NB4 (cell line): ENCODE results near the gene MMADHC.

Experiments used
- DNase-seq: peaks from one replicate; pipeline ENCODE4 v3.0.0; 2010; ENCODE audit warnings: low read depth
- H3K4me3 ChIP-seq: one replicate; pipeline ENCODE4 v1.5.1; 2011; ENCODE audit warnings: mild to moderate bottlenecking, low read depth, low read length, moderate library complexity
- MYC ChIP-seq: IDR thresholded peaks from 2 replicates; pipeline ENCODE4 v1.6.1; 2011; ENCODE audit warnings: low read depth, low read length
- POLR2A ChIP-seq: IDR thresholded peaks from 2 replicates; pipeline ENCODE4 v1.6.1; 2011; ENCODE audit warnings: mild to moderate bottlenecking; ENCODE audit not compliant: insufficient read length; ENCODE audit errors: extremely low read depth
- TF ChIP-seq, protein P1 (sequence below): IDR thresholded peaks from one replicate; pipeline ENCODE4 v1.5.1; 2012; ENCODE audit warnings: low read depth, low read length
- TF ChIP-seq, protein P2 (sequence below): IDR thresholded peaks from 2 replicates; pipeline ENCODE4 v1.6.1; 2011; ENCODE audit warnings: low read depth, low read length

The MMADHC gene

DNA sequence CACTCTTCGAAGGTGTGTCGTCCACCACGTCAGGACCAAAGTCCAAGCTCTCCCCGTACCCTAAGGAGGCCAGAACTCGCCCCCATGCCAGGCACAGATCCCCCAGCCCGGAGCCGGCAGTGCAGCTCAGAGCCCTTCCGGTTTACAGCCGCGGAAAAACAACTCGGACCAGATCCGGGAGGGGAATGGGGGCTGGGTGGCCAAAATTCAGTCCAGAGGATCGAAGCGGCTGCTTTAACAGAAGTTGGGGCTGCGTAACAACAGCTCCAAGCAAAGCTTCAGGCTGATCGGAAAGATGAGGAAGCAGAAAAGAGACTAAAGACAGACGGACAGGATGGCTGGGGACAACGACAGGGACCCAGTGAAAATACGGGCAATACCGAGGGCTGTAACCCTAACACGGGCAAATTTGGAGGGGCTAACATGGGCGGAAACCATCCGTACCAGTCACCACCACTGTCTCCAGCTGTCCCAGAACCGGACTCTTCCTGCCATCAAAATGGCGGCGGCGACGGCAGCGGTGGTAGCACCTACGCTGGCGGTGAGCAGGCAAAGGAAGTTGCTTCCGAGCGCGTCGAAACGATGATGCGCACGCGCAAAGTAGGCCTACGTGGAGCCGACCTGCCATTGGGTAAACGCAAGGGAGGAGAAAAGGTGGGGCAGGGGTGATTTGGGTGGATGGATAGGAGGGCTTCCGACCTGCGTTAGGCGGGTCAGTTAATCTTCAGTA, at the start of gene MMADHC:
Gene MMADHC, minus strand, starts transcription at position 556 of the 730 bp plus-strand sequence. CDS start 678 bp downstream, outside the sequence.
- DNase-seq: peak; percentile 97
- TF ChIP-seq, protein P1, sequence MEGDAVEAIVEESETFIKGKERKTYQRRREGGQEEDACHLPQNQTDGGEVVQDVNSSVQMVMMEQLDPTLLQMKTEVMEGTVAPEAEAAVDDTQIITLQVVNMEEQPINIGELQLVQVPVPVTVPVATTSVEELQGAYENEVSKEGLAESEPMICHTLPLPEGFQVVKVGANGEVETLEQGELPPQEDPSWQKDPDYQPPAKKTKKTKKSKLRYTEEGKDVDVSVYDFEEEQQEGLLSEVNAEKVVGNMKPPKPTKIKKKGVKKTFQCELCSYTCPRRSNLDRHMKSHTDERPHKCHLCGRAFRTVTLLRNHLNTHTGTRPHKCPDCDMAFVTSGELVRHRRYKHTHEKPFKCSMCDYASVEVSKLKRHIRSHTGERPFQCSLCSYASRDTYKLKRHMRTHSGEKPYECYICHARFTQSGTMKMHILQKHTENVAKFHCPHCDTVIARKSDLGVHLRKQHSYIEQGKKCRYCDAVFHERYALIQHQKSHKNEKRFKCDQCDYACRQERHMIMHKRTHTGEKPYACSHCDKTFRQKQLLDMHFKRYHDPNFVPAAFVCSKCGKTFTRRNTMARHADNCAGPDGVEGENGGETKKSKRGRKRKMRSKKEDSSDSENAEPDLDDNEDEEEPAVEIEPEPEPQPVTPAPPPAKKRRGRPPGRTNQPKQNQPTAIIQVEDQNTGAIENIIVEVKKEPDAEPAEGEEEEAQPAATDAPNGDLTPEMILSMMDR: no peak
- TF ChIP-seq POLR2A: peak; percentile 81
- TF ChIP-seq, protein P2, sequence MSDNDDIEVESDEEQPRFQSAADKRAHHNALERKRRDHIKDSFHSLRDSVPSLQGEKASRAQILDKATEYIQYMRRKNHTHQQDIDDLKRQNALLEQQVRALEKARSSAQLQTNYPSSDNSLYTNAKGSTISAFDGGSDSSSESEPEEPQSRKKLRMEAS: peak; percentile 46; the same call in 1 of the 2 replicates
- peak; percentile 40; the same call in 1 of the 2 replicates for TF ChIP-seq MYC
- H3K4me3 ChIP-seq: peak within 1 kb of the TSS; percentile 98

DNA sequence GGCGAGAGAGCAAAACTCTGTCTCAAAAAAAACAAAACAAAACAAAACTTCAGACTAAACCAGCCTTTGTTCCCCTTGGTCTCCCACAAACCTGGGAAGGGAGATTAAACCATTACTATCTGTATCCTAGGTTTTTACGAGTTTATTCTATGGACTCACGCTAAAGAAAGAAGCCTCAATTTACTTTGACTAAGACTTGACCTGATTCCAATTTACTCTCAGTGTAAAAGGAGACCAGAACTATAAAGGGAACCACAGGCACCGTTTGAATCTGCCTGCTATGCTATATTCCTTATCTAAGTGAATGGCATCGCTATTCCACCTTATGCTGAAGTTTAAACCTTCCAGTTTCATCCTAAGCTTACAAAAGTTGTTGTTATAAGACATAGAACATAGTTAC, 46.5 kb upstream of the MMADHC start:
- DNase-seq: no peak
- TF ChIP-seq, protein P1: no peak
- TF ChIP-seq MYC: no peak
- TF ChIP-seq, protein P2: no peak
- no peak for TF ChIP-seq POLR2A
- H3K4me3 ChIP-seq: no peak overlapping the region

DNA sequence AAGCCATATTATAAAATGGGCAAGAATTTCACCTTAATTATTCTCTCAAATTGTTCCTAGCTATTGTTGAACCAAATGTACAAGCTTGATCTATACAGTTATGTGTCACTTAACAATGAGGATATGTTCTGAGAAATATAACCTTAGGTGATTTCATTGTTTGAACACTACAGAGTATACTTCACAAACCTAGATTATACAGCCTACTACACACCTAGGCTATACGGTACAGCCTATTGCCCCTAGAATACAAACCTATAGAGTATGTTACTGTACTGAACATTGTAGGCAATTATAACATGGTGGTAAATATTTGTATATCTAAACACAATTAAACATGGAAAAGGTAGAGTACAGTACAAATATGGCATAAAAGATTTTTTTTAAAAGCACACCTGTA, 42.9 kb upstream of the MMADHC start:
- TF ChIP-seq MYC: no peak
- TF ChIP-seq, protein P2: no peak
- TF ChIP-seq POLR2A: no peak
- TF ChIP-seq, protein P1: no peak
- no peak for DNase-seq
- H3K4me3 ChIP-seq: no peak overlapping the region

DNA sequence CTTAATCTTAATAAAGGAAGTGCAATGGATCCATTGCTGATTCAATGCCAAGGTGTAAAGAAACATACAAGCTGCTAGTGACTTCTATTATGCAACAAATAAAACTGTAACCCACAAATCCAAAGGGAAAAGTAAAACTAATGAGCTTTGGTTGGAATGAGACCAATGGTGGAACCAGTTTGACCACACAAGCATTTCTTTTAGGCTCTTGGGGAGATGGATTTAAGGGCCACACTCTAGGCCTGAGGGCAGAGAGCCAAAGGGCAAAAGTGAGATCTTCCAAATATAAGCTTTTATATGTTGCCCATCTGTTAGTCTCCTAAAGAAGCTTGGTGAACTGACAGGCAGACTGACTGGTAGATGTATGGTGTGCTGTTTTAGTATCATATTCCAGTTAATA, 41.5 kb upstream of the MMADHC start:
- no peak overlapping the region for H3K4me3 ChIP-seq
- TF ChIP-seq, protein P1: no peak
- TF ChIP-seq POLR2A (no peak), MYC (no peak)
- TF ChIP-seq, protein P2: no peak
- no peak for DNase-seq

DNA sequence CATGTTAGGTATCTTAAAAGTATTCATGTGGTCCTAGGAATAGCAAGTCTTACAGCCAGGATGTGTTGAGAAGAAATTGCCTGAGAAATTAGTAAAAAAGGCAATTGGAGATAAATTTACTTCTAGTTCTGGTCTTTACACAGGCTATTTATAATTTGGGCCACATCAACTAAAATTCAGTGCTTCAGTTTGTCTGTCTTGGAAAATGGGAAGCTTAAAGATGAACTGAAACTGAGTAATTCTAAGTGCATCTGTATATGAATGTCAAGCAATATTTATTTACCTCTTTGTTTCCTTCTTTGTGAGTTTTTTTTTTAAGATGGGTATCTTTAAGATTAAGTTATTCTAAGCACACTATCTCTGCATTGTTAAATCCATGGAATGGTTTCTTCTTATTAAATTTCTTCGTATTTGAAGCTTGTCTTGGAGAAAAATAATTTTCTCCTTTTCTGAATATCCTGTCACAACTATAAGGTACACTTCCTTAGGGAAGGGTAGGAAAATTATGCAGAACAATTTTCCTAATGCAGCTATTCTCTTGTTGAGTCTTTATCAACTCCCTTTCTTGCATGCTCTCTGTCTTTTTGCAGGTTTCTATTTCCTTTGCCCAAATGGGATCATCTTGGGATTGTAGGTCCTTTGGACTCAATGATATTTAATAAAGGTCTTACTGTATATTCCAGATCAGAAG, 39.7 kb upstream of the MMADHC start:
- DNase-seq: no peak
- H3K4me3 ChIP-seq: no peak overlapping the region
- TF ChIP-seq POLR2A (no peak), MYC (no peak)
- TF ChIP-seq, protein P1: no peak
- TF ChIP-seq, protein P2: no peak
